Transverse colon (tissue), 4 donors: ENCODE measurements around the gene DOCK2. TPM values are rescaled to one million over a fixed set of nuclear protein-coding genes. Genes with fewer than 3 reads are reported as not detected.

ENCODE experiments used
- DNase-seq: peaks from one replicate; pipeline ENCODE4 v3.0.0-alpha.2; 2019
- H3K27ac ChIP-seq, 4 donors: fragments of 200-600 bp; sonication (generic); 2 replicates each; pipeline ENCODE4 v1.5.1; 2016 to 2018; ENCODE audit warnings: inconsistent platforms in 4 of 4
- H3K27me3 ChIP-seq: fragments of 200-600 bp; sonication (generic); 2 replicates; pipeline ENCODE4 v1.5.1; 2017; ENCODE audit warnings: inconsistent platforms
- H3K36me3 ChIP-seq, 4 donors: fragments of 200-600 bp; sonication (generic); 2 replicates each; pipeline ENCODE4 v1.5.1; 2017 to 2019; ENCODE audit warnings: inconsistent platforms in 4 of 4
- H3K4me1 ChIP-seq, 4 donors: fragments of 200-600 bp; sonication (generic); 2 replicates each; pipeline ENCODE4 v1.5.1; 2017 to 2020; ENCODE audit warnings: inconsistent platforms in 4 of 4
- H3K4me3 ChIP-seq, 4 donors: fragments of 200-600 bp; sonication (generic); 1 replicate in 1 of 4; 2 replicates in 3 of 4; pipeline versions ENCODE4 v1.5.1 to v1.6.1; 2017 to 2019; ENCODE audit warnings: inconsistent platforms in 4 of 4
- H3K9me3 ChIP-seq, 2 donors: fragments of 200-600 bp; sonication (generic); 2 replicates each; pipeline ENCODE4 v1.5.1; 2017 to 2019; ENCODE audit warnings: inconsistent platforms in 2 of 2
- EP300 ChIP-seq: sonication (generic); formaldehyde crosslinking; IDR thresholded peaks from one replicate; pipeline ENCODE4 v1.6.1; 2017; ENCODE audit warnings: antibody characterized with exemption, low read depth
- POLR2A ChIP-seq: fragments of 450-650 bp; IDR thresholded peaks from one replicate; pipeline ENCODE4 v1.6.1; 2016; ENCODE audit warnings: antibody characterized with exemption, mild to moderate bottlenecking, moderate library complexity
- POLR2AphosphoS5 ChIP-seq, 3 donors: sonication (generic); formaldehyde crosslinking; IDR thresholded peaks; one replicate each; pipeline ENCODE4 v1.6.1; 2016; ENCODE audit warnings: antibody characterized with exemption in 3 of 3
- WGBS, 2 donors: methylation state at CpG; one replicate each; pipeline ENCODE4 v1.1.5; 2018; ENCODE audit warnings: low coverage in 1 of 2; 5-methylcytosine and 5-hydroxymethylcytosine counted together
- in situ Hi-C, 4 donors: fragments of 200-750 bp; cut with MboI; loops; one replicate each; pipeline versions ENCODE4 v1.15.0 to v1.15.1; 2017; ENCODE audit warnings: low sequenced_read_pairs in 3 of 4, low pct_ligation_motif_present in 1 of 4, low pct_unique_long_range_greater_than_20kb in 1 of 4
- intact Hi-C: fragments of 100-400 bp; cut with DNase I; formaldehyde crosslinking; loops from one replicate; pipeline ENCODE4 v1.15.1; 2023; ENCODE audit warnings: low total_unique reads
- total RNA-seq, 4 donors: library from RNA; depleted of rRNA; stranded (reverse); fragments of >200 nt; gene quantifications; one replicate each; pipeline ENCODE4 v1.1.0, GENCODE V29; 2016
- TF ChIP-seq, protein P1 (sequence below), 5 experiments: fragments of 200-600 bp in 3 of 5; fragments of 450-650 bp in 2 of 5; sonication (generic) in 3 of 5; IDR thresholded peaks; 1 replicate in 2 of 5; 2 replicates in 3 of 5; pipeline ENCODE4 v1.5.1; 2016 to 2017; ENCODE audit warnings: antibody characterized with exemption in 5 of 5, inconsistent platforms in 3 of 5, mild to moderate bottlenecking in 2 of 5, moderate library complexity in 1 of 5

The DOCK2 gene
- total RNA-seq, 4 donors from 2014 or later, result 8.3 to 24.0 (median 14.3) TPM

DNA sequence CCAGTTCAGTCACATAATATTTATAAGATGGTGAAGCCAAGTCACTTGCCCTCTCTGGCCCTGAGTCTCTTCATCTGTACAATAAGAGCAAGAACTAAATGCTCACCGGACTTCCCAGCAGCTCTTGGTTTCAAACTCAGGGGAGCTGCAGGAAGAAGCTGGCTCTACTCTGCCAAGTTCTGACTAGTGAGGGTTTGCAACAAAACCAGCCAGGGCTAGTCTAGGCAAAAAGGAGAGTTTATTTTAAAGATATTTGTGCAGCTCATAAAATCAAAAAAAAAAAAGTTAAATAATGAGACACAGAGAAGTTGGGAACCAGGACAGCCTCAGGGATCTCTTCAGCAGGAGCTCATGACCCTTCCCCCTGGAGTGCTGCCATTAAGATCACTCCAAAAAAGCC, 107.3 kb downstream of the DOCK2 start:
- Histone ChIP-seq H3K4me3 (no peak overlapping the region), H3K9me3 (no peaks in the 10 kb centered on the region), H3K4me1 (no peaks in the 10 kb centered on the region), H3K36me3 (no peaks in the 10 kb centered on the region), H3K27me3 (no peaks in the 10 kb centered on the region), H3K27ac (no peak overlapping the region)
- intact Hi-C loops (no loop called here), in situ Hi-C loops (no loop called here)
- TF ChIP-seq POLR2A (no peak), EP300 (no peak), POLR2AphosphoS5 (IDR thresholded peaks at IDR 0.05) (no peak)
- TF ChIP-seq, protein P1, sequence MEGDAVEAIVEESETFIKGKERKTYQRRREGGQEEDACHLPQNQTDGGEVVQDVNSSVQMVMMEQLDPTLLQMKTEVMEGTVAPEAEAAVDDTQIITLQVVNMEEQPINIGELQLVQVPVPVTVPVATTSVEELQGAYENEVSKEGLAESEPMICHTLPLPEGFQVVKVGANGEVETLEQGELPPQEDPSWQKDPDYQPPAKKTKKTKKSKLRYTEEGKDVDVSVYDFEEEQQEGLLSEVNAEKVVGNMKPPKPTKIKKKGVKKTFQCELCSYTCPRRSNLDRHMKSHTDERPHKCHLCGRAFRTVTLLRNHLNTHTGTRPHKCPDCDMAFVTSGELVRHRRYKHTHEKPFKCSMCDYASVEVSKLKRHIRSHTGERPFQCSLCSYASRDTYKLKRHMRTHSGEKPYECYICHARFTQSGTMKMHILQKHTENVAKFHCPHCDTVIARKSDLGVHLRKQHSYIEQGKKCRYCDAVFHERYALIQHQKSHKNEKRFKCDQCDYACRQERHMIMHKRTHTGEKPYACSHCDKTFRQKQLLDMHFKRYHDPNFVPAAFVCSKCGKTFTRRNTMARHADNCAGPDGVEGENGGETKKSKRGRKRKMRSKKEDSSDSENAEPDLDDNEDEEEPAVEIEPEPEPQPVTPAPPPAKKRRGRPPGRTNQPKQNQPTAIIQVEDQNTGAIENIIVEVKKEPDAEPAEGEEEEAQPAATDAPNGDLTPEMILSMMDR (IDR thresholded peaks at IDR 0.05), result no peak
- 70% methylated on average over 1 of the region's 1 CpG; no CpG with 5 or more reads in 1 of the 2 donors for whole genome bisulfite sequencing, 2 donors
- DNase-seq, result no peak

DNA sequence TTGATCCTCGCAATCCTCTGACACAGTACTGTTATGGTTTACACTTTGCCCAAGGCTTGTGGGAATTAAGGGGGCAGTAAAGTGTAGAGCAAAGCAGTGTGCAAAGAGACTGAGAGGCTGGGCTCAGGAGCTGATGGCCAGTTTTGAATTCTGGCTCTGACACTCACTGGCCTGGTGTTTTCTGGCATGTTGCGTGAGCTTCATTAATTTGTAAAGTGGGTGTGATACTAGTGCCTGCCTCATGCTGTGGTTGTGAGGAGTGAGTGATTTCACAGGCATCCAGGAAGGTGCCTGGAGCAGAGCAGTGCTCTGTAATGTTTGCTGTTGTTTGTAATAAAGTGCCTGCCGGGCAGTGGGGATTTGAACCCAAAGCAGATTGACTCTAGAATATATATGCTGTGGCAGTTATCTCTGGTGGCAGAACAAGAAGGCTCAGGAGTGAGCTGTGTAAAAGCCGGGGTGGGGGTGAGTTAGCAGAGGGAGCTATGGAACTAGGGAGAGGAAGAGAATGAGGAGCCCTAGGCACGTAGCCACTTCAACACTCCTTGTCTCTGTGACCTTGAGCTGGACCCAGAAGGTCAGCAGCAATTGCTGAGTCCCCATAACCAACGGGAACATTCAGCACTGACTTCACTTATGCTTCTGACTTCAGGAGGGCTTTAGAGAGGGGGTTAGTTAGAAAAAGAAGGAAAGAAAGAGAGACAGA, 108.5 kb downstream of the DOCK2 start:
- in situ Hi-C loops, result no loop called here
- TF ChIP-seq EP300 (no peak), POLR2A (no peak)
- intact Hi-C loops, result no loop called here

DNA sequence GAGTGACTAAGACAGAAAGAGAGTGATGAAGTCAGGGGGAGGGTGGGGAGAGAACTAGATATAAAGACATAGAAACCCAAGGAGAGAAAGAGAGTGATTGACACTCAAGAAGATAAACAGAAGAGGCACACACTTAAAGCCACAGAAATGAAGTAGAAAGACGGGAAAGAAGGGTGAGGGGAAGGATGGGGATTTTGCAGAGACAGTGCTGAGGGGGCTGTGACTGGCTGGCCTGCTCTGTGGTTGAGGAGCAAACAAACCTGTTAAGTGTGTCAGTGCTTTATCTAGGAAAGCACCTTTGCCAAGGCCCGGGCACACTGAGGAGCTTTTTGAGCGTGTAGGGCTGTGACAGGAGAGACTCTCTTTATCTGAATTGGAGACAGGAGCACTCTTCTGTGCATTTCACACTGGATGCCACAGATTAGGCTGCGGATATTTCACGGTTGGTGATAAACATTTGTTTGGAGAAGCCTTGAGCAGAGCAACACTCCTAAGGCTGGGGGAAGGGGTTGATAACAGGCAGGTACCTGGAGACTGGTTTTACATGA, 109.1 kb downstream of the DOCK2 start:
- Histone ChIP-seq H3K27ac (no peak overlapping the region), H3K36me3 (no peaks in the 10 kb centered on the region), H3K27me3 (no peaks in the 10 kb centered on the region), H3K4me1 (no peaks in the 10 kb centered on the region), H3K4me3 (no peak overlapping the region), H3K9me3 (no peaks in the 10 kb centered on the region)
- in situ Hi-C loops (no loop called here), intact Hi-C loops (no loop called here)
- DNase-seq, result no peak
- TF ChIP-seq, protein P1 (IDR thresholded peaks at IDR 0.05), result no peak
- TF ChIP-seq POLR2A (no peak), POLR2AphosphoS5 (IDR thresholded peaks at IDR 0.05) (no peak), EP300 (no peak)
- WGBS, 2 donors, result 63 to 100% methylated on average over 1 to 5 of the region's 5 CpGs

More for the DNA sequence above, 108.5 kb downstream of the DOCK2 start:
- no peak for DNase-seq
- no peaks in the 10 kb centered on the region for H3K27me3 ChIP-seq
- H3K27ac ChIP-seq, result no peak overlapping the region
- no peak overlapping the region for H3K4me3 ChIP-seq
- no peaks in the 10 kb centered on the region for H3K4me1 ChIP-seq
- no peaks in the 10 kb centered on the region for H3K9me3 ChIP-seq
- 69 to 79% methylated on average over 5 to 6 of the region's 6 CpGs for WGBS, 2 donors
- no peaks in the 10 kb centered on the region for H3K36me3 ChIP-seq

DNA sequence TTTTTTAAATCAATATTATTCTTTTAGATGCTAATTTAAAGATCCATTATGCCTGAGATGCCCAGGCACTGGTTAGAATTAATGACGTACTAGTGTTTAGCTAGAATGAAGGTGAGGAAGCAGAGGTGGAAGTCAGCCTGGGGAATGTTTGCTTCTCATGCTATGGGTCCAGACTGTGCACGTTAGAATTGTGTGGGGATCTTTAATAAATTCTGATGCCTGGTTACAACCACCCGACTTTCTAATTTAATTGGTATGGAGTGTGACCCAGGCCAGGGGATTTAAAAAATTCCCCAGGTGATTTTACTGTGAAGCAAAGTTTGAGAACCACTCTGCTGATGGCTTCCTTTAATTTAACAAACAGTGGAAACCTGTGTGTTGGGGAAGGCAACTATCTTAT, 111.1 kb downstream of the DOCK2 start:
- TF ChIP-seq, protein P1 (IDR thresholded peaks at IDR 0.05), result no peak
- H3K27me3 ChIP-seq, result no peaks in the 10 kb centered on the region
- DNase-seq, result no peak
- H3K27ac ChIP-seq, result no peak overlapping the region
- intact Hi-C loops (no loop called here), in situ Hi-C loops (no loop called here)
- WGBS, 2 donors, result 62 to 67% methylated on average over 3 of the region's 3 CpGs
- H3K4me3 ChIP-seq, result no peak overlapping the region
- no peaks in the 10 kb centered on the region for H3K36me3 ChIP-seq
- no peaks in the 10 kb centered on the region for H3K9me3 ChIP-seq
- H3K4me1 ChIP-seq, result no peaks in the 10 kb centered on the region

DNA sequence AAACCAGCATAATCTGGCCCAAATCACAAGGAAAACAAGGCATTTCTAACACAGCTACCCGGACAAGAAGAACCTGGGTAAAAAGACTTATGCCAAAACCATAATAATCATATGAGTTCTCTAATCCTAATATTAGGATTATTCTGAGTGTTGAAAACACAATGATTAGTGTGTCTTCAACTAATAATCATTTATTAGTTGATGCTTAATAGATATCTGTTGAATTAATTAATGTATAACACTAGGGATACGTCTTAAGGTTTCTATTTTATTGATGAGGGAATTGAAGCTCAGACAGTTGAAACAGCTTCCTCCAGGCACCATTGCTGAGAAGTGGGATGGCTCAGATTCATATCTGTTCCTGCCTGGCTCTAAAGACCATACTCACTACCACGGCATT, 112.2 kb downstream of the DOCK2 start:
- Histone ChIP-seq H3K4me1 (no peaks in the 10 kb centered on the region), H3K9me3 (no peaks in the 10 kb centered on the region), H3K4me3 (no peak overlapping the region), H3K27ac (no peak overlapping the region), H3K27me3 (no peaks in the 10 kb centered on the region), H3K36me3 (no peaks in the 10 kb centered on the region)
- DNase-seq, result no peak
- 89 to 91% methylated on average over 3 of the region's 3 CpGs for WGBS, 2 donors
- intact Hi-C loops, result no loop called here
- in situ Hi-C loops, result no loop called here
- TF ChIP-seq POLR2AphosphoS5 (IDR thresholded peaks at IDR 0.05) (no peak), EP300 (no peak), POLR2A (no peak)
- TF ChIP-seq, protein P1 (IDR thresholded peaks at IDR 0.05), result no peak
